ENCODE data around the gene PPM1F.

PPM1F gene

GRCh38 chr22:21975273-21975672 is 22.6 kb upstream of the PPM1F start:
- H2BK15ac ChIP-seq (ENCODE audit: low read depth, poor library complexity, severe bottlenecking): no peak overlapping the region
- no peaks in the 10 kb centered on the region for H3K27me3 ChIP-seq (ENCODE audit: control insufficient read depth in 1 of 2, insufficient read depth in 1 of 2, low read length in 2 of 2)
- no peaks in the 10 kb centered on the region for H3K9me3 ChIP-seq (ENCODE audit: control insufficient read depth, low read length)
- no peak overlapping the region for H3K23ac ChIP-seq (ENCODE audit: low read length in 2 of 2)
- no peak overlapping the region for H3K9ac ChIP-seq (ENCODE audit: low read length)
- H3K4me2 ChIP-seq (ENCODE audit: low read length, poor library complexity, severe bottlenecking): no peak overlapping the region
- H2BK12ac ChIP-seq (ENCODE audit: low read length in 2 of 2): no peak overlapping the region
- no peak overlapping the region for H4K91ac ChIP-seq (ENCODE audit: low read length)
- H3K27ac ChIP-seq (ENCODE audit: low read length, poor library complexity, severe bottlenecking): no peak overlapping the region
- H3K79me1 ChIP-seq (replicated peaks; ENCODE audit: low read length, poor library complexity, severe bottlenecking): peaks cover 49% of the 10 kb centered on the region
- peaks cover 2% of the 10 kb centered on the region for H3K4me1 ChIP-seq (ENCODE audit: control insufficient read depth, insufficient read depth, low read depth, low read length)
- no peak overlapping the region for H4K8ac ChIP-seq (ENCODE audit: low read length)
- H2AFZ ChIP-seq (ENCODE audit: low read depth, low read length): no peak overlapping the region
- H3K36me3 ChIP-seq (ENCODE audit: control insufficient read depth in 1 of 2, insufficient read depth in 2 of 2, low read depth in 1 of 2, low read length in 2 of 2): peaks cover 66 to 76% of the 10 kb centered on the region in 2 experiments
- no peak overlapping the region for H3K18ac ChIP-seq (ENCODE audit: low read depth in 1 of 2, low read length in 2 of 2)
- H3K4ac ChIP-seq (ENCODE audit: low read depth in 1 of 2, low read length in 2 of 2): no peak overlapping the region
- H2AK5ac ChIP-seq (ENCODE audit: low read length, severe bottlenecking): no peak overlapping the region
- no peak overlapping the region for H2BK5ac ChIP-seq (ENCODE audit: low read depth, low read length, poor library complexity, severe bottlenecking)
- H2BK120ac ChIP-seq (ENCODE audit: low read depth, low read length): no peak overlapping the region
- H3K4me3 ChIP-seq (ENCODE audit: insufficient read depth in 1 of 2, low read depth in 1 of 2, low read length in 2 of 2): no peak overlapping the region
- H3K14ac ChIP-seq (ENCODE audit: low read length in 2 of 2): no peak overlapping the region
- WGBS: 95% methylated on average over 5 of the region's 5 CpGs
- no peak for DNase-seq

GRCh38 chr22:21974058-21974649 is 21.5 kb upstream of the PPM1F start:
- no peaks in the 10 kb centered on the region for H3K27me3 ChIP-seq (ENCODE audit: control insufficient read depth in 1 of 2, insufficient read depth in 1 of 2, low read length in 2 of 2)
- H2AK5ac ChIP-seq (ENCODE audit: low read length, severe bottlenecking): no peak overlapping the region
- no peak overlapping the region for H3K4me3 ChIP-seq (ENCODE audit: insufficient read depth in 1 of 2, low read depth in 1 of 2, low read length in 2 of 2)
- no peak overlapping the region for H2AFZ ChIP-seq (ENCODE audit: low read depth, low read length)
- H3K18ac ChIP-seq (ENCODE audit: low read depth in 1 of 2, low read length in 2 of 2): no peak overlapping the region
- H3K9me3 ChIP-seq (ENCODE audit: control insufficient read depth, low read length): no peaks in the 10 kb centered on the region
- no peak overlapping the region for H3K4me2 ChIP-seq (ENCODE audit: low read length, poor library complexity, severe bottlenecking)
- no peak overlapping the region for H2BK5ac ChIP-seq (ENCODE audit: low read depth, low read length, poor library complexity, severe bottlenecking)
- H3K14ac ChIP-seq (ENCODE audit: low read length in 2 of 2): no peak overlapping the region
- no peak overlapping the region for H3K27ac ChIP-seq (ENCODE audit: low read length, poor library complexity, severe bottlenecking)
- WGBS: 94% methylated on average over 12 of the region's 12 CpGs
- no peak overlapping the region for H2BK120ac ChIP-seq (ENCODE audit: low read depth, low read length)
- no peak overlapping the region for H4K91ac ChIP-seq (ENCODE audit: low read length)
- no peak overlapping the region for H3K23ac ChIP-seq (ENCODE audit: low read length in 2 of 2)
- H2BK15ac ChIP-seq (ENCODE audit: low read depth, poor library complexity, severe bottlenecking): no peak overlapping the region
- peaks cover 2% of the 10 kb centered on the region for H3K4me1 ChIP-seq (ENCODE audit: control insufficient read depth, insufficient read depth, low read depth, low read length)
- H2BK12ac ChIP-seq (ENCODE audit: low read length in 2 of 2): no peak overlapping the region
- H3K79me1 ChIP-seq (replicated peaks; ENCODE audit: low read length, poor library complexity, severe bottlenecking): peaks cover 50% of the 10 kb centered on the region
- no peak for DNase-seq
- no peak overlapping the region for H3K9ac ChIP-seq (ENCODE audit: low read length)
- H3K4ac ChIP-seq (ENCODE audit: low read depth in 1 of 2, low read length in 2 of 2): no peak overlapping the region
- peaks cover 74 to 82% of the 10 kb centered on the region in 2 experiments for H3K36me3 ChIP-seq (ENCODE audit: control insufficient read depth in 1 of 2, insufficient read depth in 2 of 2, low read depth in 1 of 2, low read length in 2 of 2)
- H4K8ac ChIP-seq (ENCODE audit: low read length): no peak overlapping the region

DNA sequence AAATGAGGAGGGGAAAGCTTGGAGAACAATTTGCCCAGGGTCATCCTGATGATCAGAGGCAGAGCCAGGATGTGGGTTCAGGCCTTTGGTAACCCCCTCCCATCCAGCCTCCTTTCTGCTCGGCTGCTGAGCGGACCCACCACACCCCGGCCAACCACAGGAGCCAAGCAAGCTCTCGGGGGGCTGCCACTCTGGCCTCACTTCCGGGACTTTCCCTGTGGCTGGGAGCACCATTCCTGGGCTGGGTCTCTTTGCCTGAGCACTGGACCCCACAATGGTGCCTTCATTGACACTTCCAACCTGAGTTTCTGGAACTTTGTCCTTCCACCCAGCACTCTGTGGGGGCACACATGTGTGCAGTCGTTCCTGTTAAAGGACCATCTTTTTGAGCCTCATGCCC is 20.2 kb upstream of the PPM1F start:
- Histone ChIP-seq H3K79me1 (replicated peaks; ENCODE audit: low read length, poor library complexity, severe bottlenecking) (peaks cover 41% of the 10 kb centered on the region), H2BK120ac (ENCODE audit: low read depth, low read length) (no peak overlapping the region), H3K27ac (ENCODE audit: low read length, poor library complexity, severe bottlenecking) (no peak overlapping the region), H3K9ac (ENCODE audit: low read length) (no peak overlapping the region), H2BK15ac (ENCODE audit: low read depth, poor library complexity, severe bottlenecking) (no peak overlapping the region), H2AFZ (ENCODE audit: low read depth, low read length) (no peak overlapping the region), H3K36me3 (ENCODE audit: control insufficient read depth in 1 of 2, insufficient read depth in 2 of 2, low read depth in 1 of 2, low read length in 2 of 2) (peaks cover 76 to 79% of the 10 kb centered on the region in 2 experiments), H3K4me2 (ENCODE audit: low read length, poor library complexity, severe bottlenecking) (no peak overlapping the region), H3K14ac (ENCODE audit: low read length in 2 of 2) (no peak overlapping the region), H3K4me3 (ENCODE audit: insufficient read depth in 1 of 2, low read depth in 1 of 2, low read length in 2 of 2) (no peak overlapping the region), H3K9me3 (ENCODE audit: control insufficient read depth, low read length) (no peaks in the 10 kb centered on the region), H3K4me1 (ENCODE audit: control insufficient read depth, insufficient read depth, low read depth, low read length) (peaks cover 2% of the 10 kb centered on the region), H2BK5ac (ENCODE audit: low read depth, low read length, poor library complexity, severe bottlenecking) (no peak overlapping the region), H4K8ac (ENCODE audit: low read length) (no peak overlapping the region), H4K91ac (ENCODE audit: low read length) (no peak overlapping the region), H3K27me3 (ENCODE audit: control insufficient read depth in 1 of 2, insufficient read depth in 1 of 2, low read length in 2 of 2) (no peaks in the 10 kb centered on the region), H3K18ac (ENCODE audit: low read depth in 1 of 2, low read length in 2 of 2) (no peak overlapping the region), H3K4ac (ENCODE audit: low read depth in 1 of 2, low read length in 2 of 2) (no peak overlapping the region), H2AK5ac (ENCODE audit: low read length, severe bottlenecking) (no peak overlapping the region), H3K23ac (ENCODE audit: low read length in 2 of 2) (no peak overlapping the region), H2BK12ac (ENCODE audit: low read length in 2 of 2) (no peak overlapping the region)
- WGBS: 93% methylated on average over 6 of the region's 6 CpGs
- no peak for DNase-seq

DNA sequence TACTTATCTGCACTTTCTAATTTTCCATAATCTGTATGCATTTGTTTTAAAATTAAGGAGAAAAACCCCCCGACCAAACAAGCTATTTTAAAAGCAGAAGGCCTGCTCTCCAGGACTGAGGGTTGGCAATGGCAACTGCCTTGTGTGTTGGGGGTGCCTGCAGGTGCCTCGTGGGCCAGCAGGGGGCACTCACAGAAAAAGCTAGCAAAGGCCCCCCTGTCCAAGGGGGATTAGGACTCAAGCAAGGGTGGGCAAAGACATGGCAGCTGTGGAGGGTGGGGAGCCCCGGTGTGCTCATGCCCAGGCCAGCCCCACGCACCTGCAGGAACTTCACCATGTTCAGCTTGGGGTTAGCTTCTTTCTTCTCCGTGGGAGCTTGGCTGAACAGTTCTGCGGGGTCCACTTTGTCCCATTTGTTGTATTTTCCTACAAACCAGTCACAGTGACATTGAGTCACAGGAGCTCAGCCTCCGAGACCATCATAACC is 19.7 kb upstream of the PPM1F start:
- peaks cover 2% of the 10 kb centered on the region for H3K4me1 ChIP-seq (ENCODE audit: control insufficient read depth, insufficient read depth, low read depth, low read length)
- H3K27ac ChIP-seq (ENCODE audit: low read length, poor library complexity, severe bottlenecking): no peak overlapping the region
- H3K4me2 ChIP-seq (ENCODE audit: low read length, poor library complexity, severe bottlenecking): no peak overlapping the region
- no peak overlapping the region for H2BK12ac ChIP-seq (ENCODE audit: low read length in 2 of 2)
- H2AFZ ChIP-seq (ENCODE audit: low read depth, low read length): no peak overlapping the region
- H3K4ac ChIP-seq (ENCODE audit: low read depth in 1 of 2, low read length in 2 of 2): no peak overlapping the region
- H2BK15ac ChIP-seq (ENCODE audit: low read depth, poor library complexity, severe bottlenecking): no peak overlapping the region
- H3K9me3 ChIP-seq (ENCODE audit: control insufficient read depth, low read length): no peaks in the 10 kb centered on the region
- no peak overlapping the region for H3K23ac ChIP-seq (ENCODE audit: low read length in 2 of 2)
- peak; percentile 34 for DNase-seq
- H4K91ac ChIP-seq (ENCODE audit: low read length): no peak overlapping the region
- no peak overlapping the region for H3K18ac ChIP-seq (ENCODE audit: low read depth in 1 of 2, low read length in 2 of 2)
- H2AK5ac ChIP-seq (ENCODE audit: low read length, severe bottlenecking): no peak overlapping the region
- peaks cover 80 to 82% of the 10 kb centered on the region in 2 experiments for H3K36me3 ChIP-seq (ENCODE audit: control insufficient read depth in 1 of 2, insufficient read depth in 2 of 2, low read depth in 1 of 2, low read length in 2 of 2)
- no peaks in the 10 kb centered on the region for H3K27me3 ChIP-seq (ENCODE audit: control insufficient read depth in 1 of 2, insufficient read depth in 1 of 2, low read length in 2 of 2)
- peaks cover 38% of the 10 kb centered on the region for H3K79me1 ChIP-seq (replicated peaks; ENCODE audit: low read length, poor library complexity, severe bottlenecking)
- 89% methylated on average over 5 of the region's 7 CpGs for WGBS
- no peak overlapping the region for H3K4me3 ChIP-seq (ENCODE audit: insufficient read depth in 1 of 2, low read depth in 1 of 2, low read length in 2 of 2)
- H3K14ac ChIP-seq (ENCODE audit: low read length in 2 of 2): no peak overlapping the region
- no peak overlapping the region for H2BK120ac ChIP-seq (ENCODE audit: low read depth, low read length)
- H2BK5ac ChIP-seq (ENCODE audit: low read depth, low read length, poor library complexity, severe bottlenecking): no peak overlapping the region
- no peak overlapping the region for H3K9ac ChIP-seq (ENCODE audit: low read length)
- no peak overlapping the region for H4K8ac ChIP-seq (ENCODE audit: low read length)

All from mesenchymal stem cell (in vitro differentiated cells and primary cell).